BJ (cell line): ENCODE results near the gene SLC2A6. TPM values are rescaled to one million over a fixed set of nuclear protein-coding genes. Genes with fewer than 3 reads are reported as not detected.

ENCODE experiments used
- CTCF ChIA-PET: fragments of 350-600 bp; formaldehyde crosslinking; extraction: SDS; loops from one replicate; lab custom pipeline; 2021; ENCODE audit warnings: antibody characterized with exemption, inconsistent platforms; lab: Yijun Ruan, JAX
- POLR2A ChIA-PET: fragments of 300-600 bp; sonication (Branson Sonifier 250); formaldehyde crosslinking; extraction: SDS; loops from one replicate; lab custom pipeline; 2021; ENCODE audit warnings: antibody characterized with exemption; lab: Charles Lee
- DNase-seq: peaks from one replicate; pipeline ENCODE4 v3.0.0-alpha.2; 2011; ENCODE audit warnings: low read depth
- H3K27me3 ChIP-seq: 2 replicates; pipeline ENCODE4 v1.6.0; 2011; ENCODE audit warnings: low read length; ENCODE audit not compliant: control insufficient read depth, insufficient read depth
- H3K36me3 ChIP-seq: 2 replicates; pipeline ENCODE4 v1.5.1; 2011; ENCODE audit warnings: low read length; ENCODE audit not compliant: control insufficient read depth, insufficient read depth
- H3K4me3 ChIP-seq: 2 replicates; pipeline ENCODE4 v1.5.1; 2011; ENCODE audit warnings: low read depth, mild to moderate bottlenecking, control low read depth, low read length
- CTCF ChIP-seq: IDR thresholded peaks from 2 replicates; pipeline ENCODE4 v1.5.1; 2011; ENCODE audit warnings: low read depth, mild to moderate bottlenecking, control low read depth, inconsistent platforms, low read length, moderate library complexity; ENCODE audit not compliant: insufficient read depth
- polyA plus RNA-seq: library from polyadenylated mRNA; depleted of rRNA; stranded (reverse); fragments of >200 nt; gene quantifications from 2 replicates; pipeline ENCODE4 v1.2.3, GENCODE V29; 2011

SLC2A6 gene
- polyA plus RNA-seq, 1 experiment, result 9.0 TPM

- POLR2A ChIA-PET, result no interaction called here
- Histone ChIP-seq H3K4me3 (no peak overlapping the region), H3K27me3 (no peaks in the 10 kb centered on the region; the same call in 1 of the 2 replicates), H3K36me3 (no peaks in the 10 kb centered on the region)
- TF ChIP-seq CTCF, result no peak
- no peak for DNase-seq
- CTCF ChIA-PET, result no interaction called here
Measured at GRCh38 chr9:133512253-133513213, 33.6 kb upstream of the SLC2A6 start.

GRCh38 chr9:133511607-133512006 is 32.7 kb upstream of the SLC2A6 start:
- Histone ChIP-seq H3K27me3 (no peaks in the 10 kb centered on the region), H3K36me3 (no peaks in the 10 kb centered on the region), H3K4me3 (no peak overlapping the region)
- no peak for DNase-seq
- CTCF ChIA-PET, result no interaction called here
- POLR2A ChIA-PET, result no interaction called here
- no peak for TF ChIP-seq CTCF

- DNase-seq, result no peak
- Histone ChIP-seq H3K36me3 (no peaks in the 10 kb centered on the region), H3K4me3 (no peak overlapping the region), H3K27me3 (no peaks in the 10 kb centered on the region)
- ChIA-PET POLR2A (no interaction called here), CTCF (no interaction called here)
- TF ChIP-seq CTCF, result no peak
Measured at GRCh38 chr9:133510926-133511505, 32.1 kb upstream of the SLC2A6 start.

- DNase-seq, result no peak
- ChIA-PET CTCF (interaction anchor here (1.5 to 1.7 kb wide), 2 partner anchors 23 to 24 kb away, joined by 4 to 5 read pairs; no protein-coding TSS in a partner anchor), POLR2A (no interaction called here)
- Histone ChIP-seq H3K27me3 (no peaks in the 10 kb centered on the region), H3K4me3 (no peak overlapping the region), H3K36me3 (no peaks in the 10 kb centered on the region)
- TF ChIP-seq CTCF, result no peak
Measured at GRCh38 chr9:133509179-133510083, 30.5 kb upstream of the SLC2A6 start.
